Measurements from ENCODE around the gene SLC37A4. TPM values are rescaled to one million over a fixed set of nuclear protein-coding genes. Genes with fewer than 3 reads are reported as not detected.
A peak's percentile ranks its signal among the peaks of the same experiment; 100 is the strongest.

SLC37A4 gene
- total RNA-seq, 1 experiment from 2014 or later = 54.5 TPM

DNA sequence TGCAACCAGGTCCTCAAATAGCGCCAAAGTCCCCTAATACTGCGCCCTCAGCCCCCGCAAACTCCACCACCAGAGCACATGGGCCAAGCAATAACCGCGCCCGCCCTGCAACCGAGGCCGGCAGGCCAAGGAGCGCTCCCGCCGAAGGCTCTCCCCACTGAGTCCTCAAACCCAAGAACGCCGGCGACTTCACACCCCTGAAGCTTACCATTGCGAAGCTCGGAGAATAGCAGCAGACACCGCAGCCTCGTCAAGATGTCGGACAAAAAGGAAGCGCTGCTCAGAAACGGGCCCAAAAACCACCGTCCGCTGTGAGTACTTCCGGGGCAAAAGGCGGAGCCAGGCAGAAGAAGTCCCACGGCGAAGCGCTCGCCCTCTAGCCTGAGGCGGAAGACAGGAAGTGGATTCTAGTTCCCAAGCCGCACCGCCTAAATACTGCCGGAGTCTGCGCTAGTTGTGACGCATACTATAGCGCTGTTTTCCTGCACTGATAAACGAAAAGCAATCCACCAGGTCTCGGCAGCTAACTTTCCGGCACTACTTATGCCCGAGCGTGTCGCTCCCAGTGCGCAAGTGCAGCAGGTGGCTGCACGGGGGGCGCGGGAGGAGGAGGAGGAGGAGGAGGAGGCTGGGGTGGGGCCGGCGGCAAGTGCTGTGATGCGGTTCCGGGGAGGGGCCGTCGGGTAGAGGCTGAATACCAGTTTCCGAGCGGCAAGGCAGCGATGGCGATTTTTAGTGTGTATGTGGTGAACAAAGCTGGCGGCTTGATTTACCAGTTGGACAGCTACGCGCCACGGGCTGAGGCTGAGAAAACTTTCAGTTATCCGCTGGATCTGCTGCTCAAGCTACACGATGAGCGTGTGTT lies 12.4 kb downstream of the SLC37A4 start, which contains the start of the genes RPS25 and TRAPPC4:
TSS of gene RPS25 (minus strand) at position 270 of the 865 bp plus-strand sequence. CDS start at position 211, 59 bp downstream.
TSS of gene TRAPPC4 (plus strand) at position 693 of the 865 bp plus-strand sequence. CDS start at position 723, 30 bp downstream.
- no peaks in the 10 kb centered on the region for H3K9me3 Mint-ChIP-seq
- ATAC-seq = peak; percentile 81
- peaks cover 16% of the 10 kb centered on the region for H3K4me1 Mint-ChIP-seq
- peak within 1 kb of the TSS; percentile 99 for H3K27ac Mint-ChIP-seq
- H3K4me3 Mint-ChIP-seq = peak within 1 kb of the TSS; percentile 98
- no peaks in the 10 kb centered on the region; the same call in 1 of the 2 replicates for H3K27me3 Mint-ChIP-seq (ENCODE audit: low read depth)
- CTCF ChIA-PET = interaction anchor here (0.9 to 1.6 kb wide), 6 partner anchors 27 to 320 kb away, joined by 3 read pairs; partner anchors contain the start of gene DPAGT1
- POLR2A ChIA-PET = interaction anchor here (0.5 to 1.7 kb wide), 6 partner anchors 11 to 84 kb away, joined by 3 to 7 read pairs (median 4); partner anchors contain the start of genes DPAGT1, HMBS and VPS11
- DNase-seq (ENCODE audit: low spot score) = peak; percentile 93
- H3K36me3 Mint-ChIP-seq = peaks cover 66% of the 10 kb centered on the region
- no peak for TF ChIP-seq MXD4 (CRISPR knock-in tag; IDR thresholded peaks at IDR 0.05; ENCODE audit: borderline replicate concordance)
- 0 out of 2 replicates have a peak, but pooled peaks have one; percentile 19 for TF ChIP-seq CBFB (CRISPR knock-in tag; IDR thresholded peaks at IDR 0.05; ENCODE audit: low read depth)
- TF ChIP-seq, protein P1, sequence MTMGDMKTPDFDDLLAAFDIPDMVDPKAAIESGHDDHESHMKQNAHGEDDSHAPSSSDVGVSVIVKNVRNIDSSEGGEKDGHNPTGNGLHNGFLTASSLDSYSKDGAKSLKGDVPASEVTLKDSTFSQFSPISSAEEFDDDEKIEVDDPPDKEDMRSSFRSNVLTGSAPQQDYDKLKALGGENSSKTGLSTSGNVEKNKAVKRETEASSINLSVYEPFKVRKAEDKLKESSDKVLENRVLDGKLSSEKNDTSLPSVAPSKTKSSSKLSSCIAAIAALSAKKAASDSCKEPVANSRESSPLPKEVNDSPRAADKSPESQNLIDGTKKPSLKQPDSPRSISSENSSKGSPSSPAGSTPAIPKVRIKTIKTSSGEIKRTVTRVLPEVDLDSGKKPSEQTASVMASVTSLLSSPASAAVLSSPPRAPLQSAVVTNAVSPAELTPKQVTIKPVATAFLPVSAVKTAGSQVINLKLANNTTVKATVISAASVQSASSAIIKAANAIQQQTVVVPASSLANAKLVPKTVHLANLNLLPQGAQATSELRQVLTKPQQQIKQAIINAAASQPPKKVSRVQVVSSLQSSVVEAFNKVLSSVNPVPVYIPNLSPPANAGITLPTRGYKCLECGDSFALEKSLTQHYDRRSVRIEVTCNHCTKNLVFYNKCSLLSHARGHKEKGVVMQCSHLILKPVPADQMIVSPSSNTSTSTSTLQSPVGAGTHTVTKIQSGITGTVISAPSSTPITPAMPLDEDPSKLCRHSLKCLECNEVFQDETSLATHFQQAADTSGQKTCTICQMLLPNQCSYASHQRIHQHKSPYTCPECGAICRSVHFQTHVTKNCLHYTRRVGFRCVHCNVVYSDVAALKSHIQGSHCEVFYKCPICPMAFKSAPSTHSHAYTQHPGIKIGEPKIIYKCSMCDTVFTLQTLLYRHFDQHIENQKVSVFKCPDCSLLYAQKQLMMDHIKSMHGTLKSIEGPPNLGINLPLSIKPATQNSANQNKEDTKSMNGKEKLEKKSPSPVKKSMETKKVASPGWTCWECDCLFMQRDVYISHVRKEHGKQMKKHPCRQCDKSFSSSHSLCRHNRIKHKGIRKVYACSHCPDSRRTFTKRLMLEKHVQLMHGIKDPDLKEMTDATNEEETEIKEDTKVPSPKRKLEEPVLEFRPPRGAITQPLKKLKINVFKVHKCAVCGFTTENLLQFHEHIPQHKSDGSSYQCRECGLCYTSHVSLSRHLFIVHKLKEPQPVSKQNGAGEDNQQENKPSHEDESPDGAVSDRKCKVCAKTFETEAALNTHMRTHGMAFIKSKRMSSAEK (CRISPR knock-in tag; IDR thresholded peaks at IDR 0.05; ENCODE audit: borderline replicate concordance) = no peak
- TF ChIP-seq NR2C2 (CRISPR knock-in tag; IDR thresholded peaks at IDR 0.05) = peak; percentile 98
- no peak for TF ChIP-seq SMAD3 (CRISPR knock-in tag; IDR thresholded peaks at IDR 0.05; ENCODE audit: borderline replicate concordance)
- no peak; the same call in 1 of the 2 replicates for TF ChIP-seq ZNF219 (CRISPR knock-in tag; IDR thresholded peaks at IDR 0.05; ENCODE audit: borderline replicate concordance)
- TF ChIP-seq, protein P2, sequence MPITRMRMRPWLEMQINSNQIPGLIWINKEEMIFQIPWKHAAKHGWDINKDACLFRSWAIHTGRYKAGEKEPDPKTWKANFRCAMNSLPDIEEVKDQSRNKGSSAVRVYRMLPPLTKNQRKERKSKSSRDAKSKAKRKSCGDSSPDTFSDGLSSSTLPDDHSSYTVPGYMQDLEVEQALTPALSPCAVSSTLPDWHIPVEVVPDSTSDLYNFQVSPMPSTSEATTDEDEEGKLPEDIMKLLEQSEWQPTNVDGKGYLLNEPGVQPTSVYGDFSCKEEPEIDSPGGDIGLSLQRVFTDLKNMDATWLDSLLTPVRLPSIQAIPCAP (CRISPR knock-in tag; IDR thresholded peaks at IDR 0.05) = no peak
- TF ChIP-seq NR1H2 (CRISPR knock-in tag; IDR thresholded peaks at IDR 0.05) = no peak
- peak; percentile 25 for TF ChIP-seq ZBTB21 (CRISPR knock-in tag; IDR thresholded peaks at IDR 0.05; ENCODE audit: borderline replicate concordance)
- TF ChIP-seq ZNF396 (CRISPR knock-in tag; IDR thresholded peaks at IDR 0.05; ENCODE audit: borderline replicate concordance) = no peak
- TF ChIP-seq, protein P3, sequence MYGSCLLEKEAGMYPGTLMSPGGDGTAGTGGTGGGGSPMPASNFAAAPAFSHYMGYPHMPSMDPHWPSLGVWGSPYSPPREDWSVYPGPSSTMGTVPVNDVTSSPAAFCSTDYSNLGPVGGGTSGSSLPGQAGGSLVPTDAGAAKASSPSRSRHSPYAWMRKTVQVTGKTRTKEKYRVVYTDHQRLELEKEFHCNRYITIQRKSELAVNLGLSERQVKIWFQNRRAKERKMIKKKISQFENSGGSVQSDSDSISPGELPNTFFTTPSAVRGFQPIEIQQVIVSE (CRISPR knock-in tag; IDR thresholded peaks at IDR 0.05; ENCODE audit: borderline replicate concordance) = no peak
- TF ChIP-seq GTF2I (CRISPR knock-in tag; conservative IDR thresholded peaks at IDR 0.05) = no peak
- TF ChIP-seq ZNF416 (CRISPR knock-in tag; IDR thresholded peaks at IDR 0.05) = no peak
- peak; percentile 65; the same call in 1 of the 2 replicates for TF ChIP-seq FOXP1 (CRISPR knock-in tag; IDR thresholded peaks at IDR 0.05; ENCODE audit: borderline replicate concordance)
- TF ChIP-seq, protein P4, sequence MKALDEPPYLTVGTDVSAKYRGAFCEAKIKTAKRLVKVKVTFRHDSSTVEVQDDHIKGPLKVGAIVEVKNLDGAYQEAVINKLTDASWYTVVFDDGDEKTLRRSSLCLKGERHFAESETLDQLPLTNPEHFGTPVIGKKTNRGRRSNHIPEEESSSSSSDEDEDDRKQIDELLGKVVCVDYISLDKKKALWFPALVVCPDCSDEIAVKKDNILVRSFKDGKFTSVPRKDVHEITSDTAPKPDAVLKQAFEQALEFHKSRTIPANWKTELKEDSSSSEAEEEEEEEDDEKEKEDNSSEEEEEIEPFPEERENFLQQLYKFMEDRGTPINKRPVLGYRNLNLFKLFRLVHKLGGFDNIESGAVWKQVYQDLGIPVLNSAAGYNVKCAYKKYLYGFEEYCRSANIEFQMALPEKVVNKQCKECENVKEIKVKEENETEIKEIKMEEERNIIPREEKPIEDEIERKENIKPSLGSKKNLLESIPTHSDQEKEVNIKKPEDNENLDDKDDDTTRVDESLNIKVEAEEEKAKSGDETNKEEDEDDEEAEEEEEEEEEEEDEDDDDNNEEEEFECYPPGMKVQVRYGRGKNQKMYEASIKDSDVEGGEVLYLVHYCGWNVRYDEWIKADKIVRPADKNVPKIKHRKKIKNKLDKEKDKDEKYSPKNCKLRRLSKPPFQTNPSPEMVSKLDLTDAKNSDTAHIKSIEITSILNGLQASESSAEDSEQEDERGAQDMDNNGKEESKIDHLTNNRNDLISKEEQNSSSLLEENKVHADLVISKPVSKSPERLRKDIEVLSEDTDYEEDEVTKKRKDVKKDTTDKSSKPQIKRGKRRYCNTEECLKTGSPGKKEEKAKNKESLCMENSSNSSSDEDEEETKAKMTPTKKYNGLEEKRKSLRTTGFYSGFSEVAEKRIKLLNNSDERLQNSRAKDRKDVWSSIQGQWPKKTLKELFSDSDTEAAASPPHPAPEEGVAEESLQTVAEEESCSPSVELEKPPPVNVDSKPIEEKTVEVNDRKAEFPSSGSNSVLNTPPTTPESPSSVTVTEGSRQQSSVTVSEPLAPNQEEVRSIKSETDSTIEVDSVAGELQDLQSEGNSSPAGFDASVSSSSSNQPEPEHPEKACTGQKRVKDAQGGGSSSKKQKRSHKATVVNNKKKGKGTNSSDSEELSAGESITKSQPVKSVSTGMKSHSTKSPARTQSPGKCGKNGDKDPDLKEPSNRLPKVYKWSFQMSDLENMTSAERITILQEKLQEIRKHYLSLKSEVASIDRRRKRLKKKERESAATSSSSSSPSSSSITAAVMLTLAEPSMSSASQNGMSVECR (CRISPR knock-in tag; IDR thresholded peaks at IDR 0.05; ENCODE audit: borderline replicate concordance) = no peak
- TF ChIP-seq, protein P5, sequence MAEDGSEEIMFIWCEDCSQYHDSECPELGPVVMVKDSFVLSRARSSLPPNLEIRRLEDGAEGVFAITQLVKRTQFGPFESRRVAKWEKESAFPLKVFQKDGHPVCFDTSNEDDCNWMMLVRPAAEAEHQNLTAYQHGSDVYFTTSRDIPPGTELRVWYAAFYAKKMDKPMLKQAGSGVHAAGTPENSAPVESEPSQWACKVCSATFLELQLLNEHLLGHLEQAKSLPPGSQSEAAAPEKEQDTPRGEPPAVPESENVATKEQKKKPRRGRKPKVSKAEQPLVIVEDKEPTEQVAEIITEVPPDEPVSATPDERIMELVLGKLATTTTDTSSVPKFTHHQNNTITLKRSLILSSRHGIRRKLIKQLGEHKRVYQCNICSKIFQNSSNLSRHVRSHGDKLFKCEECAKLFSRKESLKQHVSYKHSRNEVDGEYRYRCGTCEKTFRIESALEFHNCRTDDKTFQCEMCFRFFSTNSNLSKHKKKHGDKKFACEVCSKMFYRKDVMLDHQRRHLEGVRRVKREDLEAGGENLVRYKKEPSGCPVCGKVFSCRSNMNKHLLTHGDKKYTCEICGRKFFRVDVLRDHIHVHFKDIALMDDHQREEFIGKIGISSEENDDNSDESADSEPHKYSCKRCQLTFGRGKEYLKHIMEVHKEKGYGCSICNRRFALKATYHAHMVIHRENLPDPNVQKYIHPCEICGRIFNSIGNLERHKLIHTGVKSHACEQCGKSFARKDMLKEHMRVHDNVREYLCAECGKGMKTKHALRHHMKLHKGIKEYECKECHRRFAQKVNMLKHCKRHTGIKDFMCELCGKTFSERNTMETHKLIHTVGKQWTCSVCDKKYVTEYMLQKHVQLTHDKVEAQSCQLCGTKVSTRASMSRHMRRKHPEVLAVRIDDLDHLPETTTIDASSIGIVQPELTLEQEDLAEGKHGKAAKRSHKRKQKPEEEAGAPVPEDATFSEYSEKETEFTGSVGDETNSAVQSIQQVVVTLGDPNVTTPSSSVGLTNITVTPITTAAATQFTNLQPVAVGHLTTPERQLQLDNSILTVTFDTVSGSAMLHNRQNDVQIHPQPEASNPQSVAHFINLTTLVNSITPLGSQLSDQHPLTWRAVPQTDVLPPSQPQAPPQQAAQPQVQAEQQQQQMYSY (CRISPR knock-in tag; IDR thresholded peaks at IDR 0.05) = no peak
- TF ChIP-seq FOXK1 (CRISPR knock-in tag; IDR thresholded peaks at IDR 0.05) = 0 out of 2 replicates have a peak, but pooled peaks have one; percentile 58
- no peak for TF ChIP-seq ZNF671 (CRISPR knock-in tag; IDR thresholded peaks at IDR 0.05)
- peak; percentile 82; the same call in 1 of the 2 replicates for TF ChIP-seq MYBL2 (CRISPR knock-in tag; IDR thresholded peaks at IDR 0.05)
- TF ChIP-seq TEAD1 (CRISPR knock-in tag; IDR thresholded peaks at IDR 0.05) = no peak
- TF ChIP-seq ETV6 (CRISPR knock-in tag; IDR thresholded peaks at IDR 0.05) = peak; percentile 32; the same call in 1 of the 2 replicates
- no peak for TF ChIP-seq NFYB (CRISPR knock-in tag; conservative IDR thresholded peaks at IDR 0.05; ENCODE audit: low read depth)
- TF ChIP-seq EMX1 (CRISPR knock-in tag; IDR thresholded peaks at IDR 0.05) = no peak
